ENCODE measurements around the gene IL3. TPM values are rescaled to one million over a fixed set of nuclear protein-coding genes. Genes with fewer than 3 reads are reported as not detected.

The IL3 gene
- total RNA-seq, 6 experiments from 2014 or later = not detected

GRCh38 chr5:132055441-132055807 lies 5.0 kb upstream of the IL3 start:
- TF ChIP-seq CTCF (IDR thresholded peaks at IDR 0.05) = no peak
- H3K27ac Mint-ChIP-seq = no peak overlapping the region
- H3K4me1 Mint-ChIP-seq (ENCODE audit: low read depth) = no peaks in the 10 kb centered on the region
- H3K4me3 Mint-ChIP-seq = no peak overlapping the region
- DNase-seq = no peak
- no peaks in the 10 kb centered on the region for H3K36me3 Mint-ChIP-seq (ENCODE audit: low read depth)
- no peaks in the 10 kb centered on the region for H3K9me3 Mint-ChIP-seq
- H3K27me3 Mint-ChIP-seq (ENCODE audit: insufficient read depth) = peaks cover 33% of the 10 kb centered on the region

GRCh38 chr5:132055808-132056609 lies 4.4 kb upstream of the IL3 start:
- H3K36me3 Mint-ChIP-seq (ENCODE audit: low read depth) = no peaks in the 10 kb centered on the region
- TF ChIP-seq CTCF (IDR thresholded peaks at IDR 0.05) = no peak
- H3K4me1 Mint-ChIP-seq (ENCODE audit: low read depth) = no peaks in the 10 kb centered on the region
- H3K4me3 Mint-ChIP-seq = no peak overlapping the region
- H3K27ac Mint-ChIP-seq = no peak overlapping the region
- H3K9me3 Mint-ChIP-seq = no peaks in the 10 kb centered on the region
- no peak for DNase-seq
- peaks cover 29% of the 10 kb centered on the region for H3K27me3 Mint-ChIP-seq (ENCODE audit: insufficient read depth)

- Mint-ChIP-seq H3K27ac (no peak overlapping the region), H3K4me3 (no peak overlapping the region), H3K36me3 (ENCODE audit: low read depth) (no peaks in the 10 kb centered on the region), H3K9me3 (no peaks in the 10 kb centered on the region), H3K27me3 (ENCODE audit: insufficient read depth) (peaks cover 22% of the 10 kb centered on the region), H3K4me1 (ENCODE audit: low read depth) (no peaks in the 10 kb centered on the region)
- DNase-seq = no peak
- no peak for TF ChIP-seq CTCF (IDR thresholded peaks at IDR 0.05)
Measured at GRCh38 chr5:132056610-132057497, 3.6 kb upstream of the IL3 start.

- Mint-ChIP-seq H3K27ac (no peak overlapping the region), H3K36me3 (ENCODE audit: low read depth) (no peaks in the 10 kb centered on the region), H3K4me1 (ENCODE audit: low read depth) (no peaks in the 10 kb centered on the region), H3K27me3 (ENCODE audit: insufficient read depth) (peaks cover 14% of the 10 kb centered on the region), H3K9me3 (no peaks in the 10 kb centered on the region), H3K4me3 (no peak overlapping the region)
- no peak for TF ChIP-seq CTCF (IDR thresholded peaks at IDR 0.05)
- no peak for DNase-seq
Measured at GRCh38 chr5:132057498-132058255, 2.8 kb upstream of the IL3 start.

- Mint-ChIP-seq H3K36me3 (ENCODE audit: low read depth) (no peaks in the 10 kb centered on the region), H3K4me1 (ENCODE audit: low read depth) (no peaks in the 10 kb centered on the region), H3K27me3 (ENCODE audit: insufficient read depth) (peaks cover 13% of the 10 kb centered on the region), H3K27ac (no peak overlapping the region), H3K4me3 (no peak overlapping the region), H3K9me3 (no peaks in the 10 kb centered on the region)
- DNase-seq = no peak
- TF ChIP-seq CTCF (IDR thresholded peaks at IDR 0.05) = no peak
Measured at GRCh38 chr5:132058646-132059042, 1.8 kb upstream of the IL3 start.

Data from HFFc6 (cell line).